SK-N-SH treated with all-trans-retinoic acid at 6 μM for 48 hours (cell line): ENCODE data around the gene COL1A2.

Experiments
- CSRNP3 ChIP-seq: fragments of 250-450 bp; sonication (Bioruptor Pico); IDR thresholded peaks from 2 replicates; pipeline ENCODE4 v1.5.1; 2021; ENCODE audit warnings: mild to moderate bottlenecking, moderate library complexity
- OSR1 ChIP-seq: fragments of 250-450 bp; sonication (Bioruptor Pico); IDR thresholded peaks from 2 replicates; pipeline ENCODE4 v1.8.0; 2022; ENCODE audit warnings: moderate library complexity, mild to moderate bottlenecking, inconsistent platforms
- PPARA ChIP-seq: fragments of 250-450 bp; sonication (Bioruptor Pico); IDR thresholded peaks from 2 replicates; pipeline ENCODE4 v1.5.0; 2020; ENCODE audit warnings: mild to moderate bottlenecking, borderline replicate concordance
- SNAI2 ChIP-seq: fragments of 250-450 bp; sonication (Bioruptor Pico); IDR thresholded peaks from 2 replicates; pipeline ENCODE4 v1.5.0; 2020; ENCODE audit warnings: mild to moderate bottlenecking, moderate library complexity
- TCF4 ChIP-seq: fragments of 250-450 bp; sonication (Bioruptor Pico); IDR thresholded peaks from 2 replicates; pipeline ENCODE4 v1.8.0; 2021; ENCODE audit warnings: mild to moderate bottlenecking, moderate library complexity, borderline replicate concordance
- ZC3H10 ChIP-seq: fragments of 250-450 bp; sonication (Bioruptor Pico); IDR thresholded peaks from 2 replicates; pipeline ENCODE4 v1.5.1; 2021; ENCODE audit warnings: mild to moderate bottlenecking, moderate library complexity
- ZNF565 ChIP-seq: fragments of 450-650 bp; formaldehyde crosslinking; conservative IDR thresholded peaks from 2 replicates; pipeline ENCODE4 v1.5.0; 2020; ENCODE audit warnings: low read depth, mild to moderate bottlenecking, moderate library complexity
- ZNF70 ChIP-seq: fragments of 450-650 bp; formaldehyde crosslinking; IDR thresholded peaks from 2 replicates; pipeline ENCODE4 v1.5.0; 2020; ENCODE audit warnings: mild to moderate bottlenecking, moderate library complexity
- ZNF8 ChIP-seq: fragments of 450-650 bp; formaldehyde crosslinking; IDR thresholded peaks from 2 replicates; pipeline ENCODE4 v1.5.0; 2020; ENCODE audit warnings: mild to moderate bottlenecking, moderate library complexity
- TF ChIP-seq, protein P1 (sequence below): fragments of 250-450 bp; sonication (Bioruptor Pico); IDR thresholded peaks from 2 replicates; pipeline ENCODE4 v1.8.0; 2020; ENCODE audit warnings: mild to moderate bottlenecking, moderate library complexity, borderline replicate concordance
- TF ChIP-seq, protein P2 (sequence below): fragments of 250-450 bp; sonication (Bioruptor Pico); IDR thresholded peaks from 2 replicates; pipeline ENCODE4 v1.5.1; 2020; ENCODE audit warnings: low read depth, mild to moderate bottlenecking, moderate library complexity

- TF ChIP-seq ZNF565 (CRISPR knock-in tag) = no peak
- TF ChIP-seq, protein P1, sequence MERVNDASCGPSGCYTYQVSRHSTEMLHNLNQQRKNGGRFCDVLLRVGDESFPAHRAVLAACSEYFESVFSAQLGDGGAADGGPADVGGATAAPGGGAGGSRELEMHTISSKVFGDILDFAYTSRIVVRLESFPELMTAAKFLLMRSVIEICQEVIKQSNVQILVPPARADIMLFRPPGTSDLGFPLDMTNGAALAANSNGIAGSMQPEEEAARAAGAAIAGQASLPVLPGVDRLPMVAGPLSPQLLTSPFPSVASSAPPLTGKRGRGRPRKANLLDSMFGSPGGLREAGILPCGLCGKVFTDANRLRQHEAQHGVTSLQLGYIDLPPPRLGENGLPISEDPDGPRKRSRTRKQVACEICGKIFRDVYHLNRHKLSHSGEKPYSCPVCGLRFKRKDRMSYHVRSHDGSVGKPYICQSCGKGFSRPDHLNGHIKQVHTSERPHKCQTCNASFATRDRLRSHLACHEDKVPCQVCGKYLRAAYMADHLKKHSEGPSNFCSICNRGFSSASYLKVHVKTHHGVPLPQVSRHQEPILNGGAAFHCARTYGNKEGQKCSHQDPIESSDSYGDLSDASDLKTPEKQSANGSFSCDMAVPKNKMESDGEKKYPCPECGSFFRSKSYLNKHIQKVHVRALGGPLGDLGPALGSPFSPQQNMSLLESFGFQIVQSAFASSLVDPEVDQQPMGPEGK (CRISPR knock-in tag) = no peak
- TF ChIP-seq PPARA (CRISPR knock-in tag) = no peak
- no peak for TF ChIP-seq ZC3H10 (CRISPR knock-in tag)
- no peak for TF ChIP-seq OSR1 (CRISPR knock-in tag)
- TF ChIP-seq, protein P2, sequence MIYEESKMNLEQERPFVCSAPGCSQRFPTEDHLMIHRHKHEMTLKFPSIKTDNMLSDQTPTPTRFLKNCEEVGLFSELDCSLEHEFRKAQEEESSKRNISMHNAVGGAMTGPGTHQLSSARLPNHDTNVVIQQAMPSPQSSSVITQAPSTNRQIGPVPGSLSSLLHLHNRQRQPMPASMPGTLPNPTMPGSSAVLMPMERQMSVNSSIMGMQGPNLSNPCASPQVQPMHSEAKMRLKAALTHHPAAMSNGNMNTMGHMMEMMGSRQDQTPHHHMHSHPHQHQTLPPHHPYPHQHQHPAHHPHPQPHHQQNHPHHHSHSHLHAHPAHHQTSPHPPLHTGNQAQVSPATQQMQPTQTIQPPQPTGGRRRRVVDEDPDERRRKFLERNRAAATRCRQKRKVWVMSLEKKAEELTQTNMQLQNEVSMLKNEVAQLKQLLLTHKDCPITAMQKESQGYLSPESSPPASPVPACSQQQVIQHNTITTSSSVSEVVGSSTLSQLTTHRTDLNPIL (CRISPR knock-in tag) = no peak
- TF ChIP-seq ZNF8 (CRISPR knock-in tag) = no peak
- no peak for TF ChIP-seq SNAI2 (CRISPR knock-in tag)
- TF ChIP-seq TCF4 (CRISPR knock-in tag) = no peak
- no peak for TF ChIP-seq CSRNP3 (CRISPR knock-in tag)
- TF ChIP-seq ZNF70 (CRISPR knock-in tag) = no peak
Observed at GRCh38 chr7:94376281-94376680, 18.4 kb upstream of the COL1A2 start.
